ENCODE measurements around the gene SKIDA1. TPM values are rescaled to one million over a fixed set of nuclear protein-coding genes. Genes with fewer than 3 reads are reported as not detected.

SKIDA1 gene
- total RNA-seq, 3 donors from 2014 or later (not counting 1 experiment from before 2014, with no cell fraction given), result not detected

DNA sequence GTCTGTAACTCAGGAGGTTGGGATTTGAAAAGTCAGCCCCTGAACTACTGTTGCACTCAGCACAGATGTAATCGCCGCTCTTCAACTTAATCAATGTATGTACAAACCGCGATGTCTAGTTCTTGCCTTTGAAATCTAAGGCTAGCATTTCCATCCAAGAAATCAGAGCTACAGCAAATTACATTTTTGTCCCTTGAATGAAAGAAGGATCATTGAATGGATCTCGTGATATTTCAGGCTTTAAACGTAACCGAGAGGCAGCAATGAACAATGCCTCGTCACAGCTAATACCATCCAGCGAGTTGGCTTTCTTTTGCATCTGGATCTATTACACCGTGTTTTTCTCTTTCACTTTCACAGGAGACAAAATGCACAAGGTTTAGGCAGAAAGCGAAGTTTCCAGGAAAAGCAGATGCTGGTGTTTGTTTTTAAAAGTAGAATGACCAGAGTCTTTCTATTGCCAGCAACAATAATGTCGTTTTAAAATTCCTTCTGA is 5.5 kb downstream of the SKIDA1 start:
- H3K4me1 Mint-ChIP-seq, result peaks cover 27 to 35% of the 10 kb centered on the region in 2 donors
- H3K27me3 Mint-ChIP-seq (ENCODE audit: low read depth in 2 of 2), result peaks cover 68 to 86% of the 10 kb centered on the region in 2 donors
- Histone ChIP-seq H3K27me3 (ENCODE audit: control insufficient read depth, insufficient read depth, low read length) (peaks cover 64% of the 10 kb centered on the region), H3K36me3 (ENCODE audit: control insufficient read depth, insufficient read depth, low read length) (no peaks in the 10 kb centered on the region), H3K27ac (ENCODE audit: low read length) (no peak overlapping the region), H3K4me3 (ENCODE audit: low read length) (no peak overlapping the region), H3K9me3 (ENCODE audit: control insufficient read depth, insufficient read depth, low read length) (no peaks in the 10 kb centered on the region), H3K4me1 (ENCODE audit: control insufficient read depth, insufficient read depth, low read length) (peaks cover 36% of the 10 kb centered on the region)
- ATAC-seq (peak in 2 of 3 donors; percentile 37 to 44), DNase-seq (peak in 1 of 2 donors; percentile 58)
- intact Hi-C loops (cut with micrococcal nuclease), result loop anchor here (2.0 to 5.0 kb wide), 2 partner anchors 707 to 821 kb away; no protein-coding TSS in a partner anchor
- 7% methylated on average over 9 of the region's 12 CpGs for WGBS (ENCODE audit: insufficient coverage)
- TF ChIP-seq, protein P1, sequence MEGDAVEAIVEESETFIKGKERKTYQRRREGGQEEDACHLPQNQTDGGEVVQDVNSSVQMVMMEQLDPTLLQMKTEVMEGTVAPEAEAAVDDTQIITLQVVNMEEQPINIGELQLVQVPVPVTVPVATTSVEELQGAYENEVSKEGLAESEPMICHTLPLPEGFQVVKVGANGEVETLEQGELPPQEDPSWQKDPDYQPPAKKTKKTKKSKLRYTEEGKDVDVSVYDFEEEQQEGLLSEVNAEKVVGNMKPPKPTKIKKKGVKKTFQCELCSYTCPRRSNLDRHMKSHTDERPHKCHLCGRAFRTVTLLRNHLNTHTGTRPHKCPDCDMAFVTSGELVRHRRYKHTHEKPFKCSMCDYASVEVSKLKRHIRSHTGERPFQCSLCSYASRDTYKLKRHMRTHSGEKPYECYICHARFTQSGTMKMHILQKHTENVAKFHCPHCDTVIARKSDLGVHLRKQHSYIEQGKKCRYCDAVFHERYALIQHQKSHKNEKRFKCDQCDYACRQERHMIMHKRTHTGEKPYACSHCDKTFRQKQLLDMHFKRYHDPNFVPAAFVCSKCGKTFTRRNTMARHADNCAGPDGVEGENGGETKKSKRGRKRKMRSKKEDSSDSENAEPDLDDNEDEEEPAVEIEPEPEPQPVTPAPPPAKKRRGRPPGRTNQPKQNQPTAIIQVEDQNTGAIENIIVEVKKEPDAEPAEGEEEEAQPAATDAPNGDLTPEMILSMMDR (IDR thresholded peaks at IDR 0.05), result no peak
- H3K36me3 Mint-ChIP-seq, result no peaks in the 10 kb centered on the region
- no peaks in the 10 kb centered on the region for H3K9me3 Mint-ChIP-seq
- peak overlapping the region; percentile 75 for H3K4me3 Mint-ChIP-seq
- peak overlapping the region in 1 of 2 donors; percentile 45 for H3K27ac Mint-ChIP-seq

DNA sequence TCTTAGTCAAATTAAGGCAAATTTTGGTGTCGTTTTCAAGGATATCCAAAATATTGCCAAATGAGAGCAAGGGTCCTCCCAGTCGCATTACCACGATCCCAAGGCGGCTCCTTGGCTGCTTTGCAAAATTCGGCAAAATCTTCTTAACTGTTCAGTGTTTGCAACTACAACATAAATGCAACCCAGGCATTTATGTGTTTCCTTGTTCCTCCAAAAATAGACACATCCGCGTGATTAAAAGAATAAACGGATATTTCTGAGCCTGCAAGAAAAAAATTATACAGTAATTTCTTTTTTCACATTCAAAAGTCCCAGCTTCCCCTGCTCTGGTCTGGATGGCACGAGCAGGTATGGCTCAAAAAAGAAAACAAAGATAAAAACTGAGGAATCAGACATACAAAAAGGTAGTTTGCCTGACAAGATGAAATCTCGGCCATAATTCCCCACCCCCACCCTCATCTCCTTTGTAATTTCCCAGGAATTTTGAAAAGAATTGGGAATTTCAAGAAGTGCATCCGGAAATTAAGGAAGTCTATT is 6.0 kb downstream of the SKIDA1 start:
- H3K9me3 ChIP-seq (ENCODE audit: control insufficient read depth, insufficient read depth, low read length), result no peaks in the 10 kb centered on the region
- no peak for ATAC-seq
- Mint-ChIP-seq H3K27ac (peak overlapping the region in 1 of 2 donors; percentile 45), H3K36me3 (no peaks in the 10 kb centered on the region), H3K27me3 (ENCODE audit: low read depth in 2 of 2) (peaks cover 71 to 86% of the 10 kb centered on the region in 2 donors), H3K4me1 (peaks cover 24 to 30% of the 10 kb centered on the region in 2 donors), H3K4me3 (peak overlapping the region; percentile 75), H3K9me3 (no peaks in the 10 kb centered on the region)
- TF ChIP-seq, protein P1 (IDR thresholded peaks at IDR 0.05), result no peak
- no peaks in the 10 kb centered on the region for H3K36me3 ChIP-seq (ENCODE audit: control insufficient read depth, insufficient read depth, low read length)
- peaks cover 68% of the 10 kb centered on the region for H3K27me3 ChIP-seq (ENCODE audit: control insufficient read depth, insufficient read depth, low read length)
- intact Hi-C loops (cut with micrococcal nuclease), result loop anchor here (2.0 kb wide), 1 partner anchor 821 kb away; no protein-coding TSS in a partner anchor
- no peak overlapping the region for H3K4me3 ChIP-seq (ENCODE audit: low read length)
- no peak for DNase-seq
- no peak overlapping the region for H3K27ac ChIP-seq (ENCODE audit: low read length)
- 11% methylated on average over 11 of the region's 11 CpGs for WGBS (ENCODE audit: insufficient coverage)
- H3K4me1 ChIP-seq (ENCODE audit: control insufficient read depth, insufficient read depth, low read length), result peaks cover 34% of the 10 kb centered on the region

DNA sequence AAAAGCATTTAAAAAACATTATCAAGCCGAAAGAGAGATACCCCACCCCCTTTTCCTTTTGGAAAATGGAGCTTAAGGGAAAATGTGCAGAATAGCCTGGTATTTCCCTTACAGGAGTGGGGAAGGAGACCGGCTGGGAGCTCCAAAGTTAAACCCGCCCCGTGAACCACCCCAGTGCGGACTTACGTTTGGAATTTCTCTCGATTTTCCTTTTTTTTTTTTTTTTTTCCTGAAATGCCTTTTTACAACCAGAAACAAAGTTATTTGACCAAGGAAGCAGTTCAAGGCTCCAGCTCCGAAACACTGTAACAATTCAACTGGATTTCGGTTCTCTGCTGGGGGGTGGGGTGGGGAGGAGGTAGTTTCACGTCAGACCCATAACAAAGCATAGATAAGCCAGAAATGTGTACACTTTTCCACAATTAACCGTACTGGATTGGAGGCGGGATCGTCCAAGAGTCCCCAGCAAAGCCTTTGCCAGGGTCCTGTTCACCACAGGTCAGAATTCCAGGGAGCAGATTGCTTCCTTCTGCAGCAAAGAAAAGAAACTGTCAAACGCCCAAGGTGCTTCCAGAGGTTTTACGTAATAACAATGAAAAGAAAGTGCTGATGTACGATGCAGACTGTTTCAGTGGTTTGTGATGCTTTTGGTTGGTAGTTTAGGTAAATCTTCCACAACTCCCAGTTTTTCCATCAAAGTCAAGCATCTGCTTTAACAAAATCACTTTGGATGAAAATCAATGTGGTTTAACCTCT is 6.7 kb downstream of the SKIDA1 start:
- Mint-ChIP-seq H3K9me3 (no peaks in the 10 kb centered on the region), H3K4me1 (peaks cover 24 to 29% of the 10 kb centered on the region in 2 donors), H3K36me3 (no peaks in the 10 kb centered on the region), H3K4me3 (peak overlapping the region; percentile 86), H3K27me3 (ENCODE audit: low read depth in 2 of 2) (peaks cover 70 to 82% of the 10 kb centered on the region in 2 donors), H3K27ac (peak overlapping the region; percentile 62 to 75)
- peak in 1 of 2 donors; percentile 41 for DNase-seq
- Histone ChIP-seq H3K27me3 (ENCODE audit: control insufficient read depth, insufficient read depth, low read length) (peaks cover 67% of the 10 kb centered on the region), H3K9me3 (ENCODE audit: control insufficient read depth, insufficient read depth, low read length) (no peaks in the 10 kb centered on the region), H3K27ac (ENCODE audit: low read length) (no peak overlapping the region), H3K4me1 (ENCODE audit: control insufficient read depth, insufficient read depth, low read length) (peaks cover 34% of the 10 kb centered on the region), H3K36me3 (ENCODE audit: control insufficient read depth, insufficient read depth, low read length) (no peaks in the 10 kb centered on the region), H3K4me3 (ENCODE audit: low read length) (no peak overlapping the region)
- no peak for ATAC-seq
- WGBS (ENCODE audit: insufficient coverage), result 6% methylated on average over 11 of the region's 16 CpGs
- intact Hi-C loops (cut with micrococcal nuclease), result loop anchor here (2.0 kb wide), 1 partner anchor 822 kb away; no protein-coding TSS in a partner anchor
- TF ChIP-seq, protein P1 (IDR thresholded peaks at IDR 0.05), result no peak
